WTC11 (cell line): Measurements from ENCODE around the gene TRIM29. TPM values are rescaled to one million over a fixed set of nuclear protein-coding genes. Genes with fewer than 3 reads are reported as not detected.

ENCODE experiments used
- ATAC-seq: fragments of 200-7000 bp; cut with Tn5 transposase; 2 replicates; pipeline ENCODE4 v1.10.0; 2021; ENCODE audit warnings: mild to moderate bottlenecking, moderate library complexity
- CTCF ChIA-PET: fragments of 300-600 bp; sonication (Branson Sonifier 250); formaldehyde crosslinking; loops from one replicate; lab custom pipeline; 2021; ENCODE audit warnings: antibody characterized with exemption; lab: Charles Lee
- POLR2A ChIA-PET: fragments of 350-600 bp; sonication (Branson Sonifier 250); formaldehyde crosslinking; loops from one replicate; lab custom pipeline; 2021; ENCODE audit warnings: antibody characterized with exemption; lab: Charles Lee
- DNase-seq: peaks from one replicate; pipeline ENCODE4 v3.0.0; 2021; ENCODE audit warnings: low spot score
- H3K27ac Mint-ChIP-seq: 2 replicates; pipeline ENCODE4 v1.8.0; 2021; ENCODE audit warnings: mixed read lengths
- H3K27me3 Mint-ChIP-seq: 2 replicates; pipeline ENCODE4 v1.8.0; 2021; ENCODE audit warnings: low read depth, mild to moderate bottlenecking, moderate library complexity, mixed read lengths
- H3K36me3 Mint-ChIP-seq: 2 replicates; pipeline ENCODE4 v1.8.0; 2021; ENCODE audit warnings: mixed read lengths
- H3K4me1 Mint-ChIP-seq: 2 replicates; pipeline ENCODE4 v1.8.0; 2022; ENCODE audit warnings: mixed read lengths
- H3K4me3 Mint-ChIP-seq: 2 replicates; pipeline ENCODE4 v1.8.0; 2021; ENCODE audit warnings: mild to moderate bottlenecking, moderate library complexity, mixed read lengths
- H3K9me3 Mint-ChIP-seq: 2 replicates; pipeline ENCODE4 v1.8.0; 2021; ENCODE audit warnings: mixed read lengths
- ATF1 ChIP-seq: sonication (generic); formaldehyde crosslinking; IDR thresholded peaks from 2 replicates; pipeline ENCODE4 v1.8.1; 2023; ENCODE audit warnings: mild to moderate bottlenecking, moderate library complexity, missing genetic modification reagents
- CBFB ChIP-seq: sonication (generic); formaldehyde crosslinking; IDR thresholded peaks from 2 replicates; pipeline ENCODE4 v1.8.1; 2022; ENCODE audit warnings: mild to moderate bottlenecking, low read depth, missing genetic modification reagents
- FOXJ3 ChIP-seq: sonication (generic); formaldehyde crosslinking; IDR thresholded peaks from 2 replicates; pipeline ENCODE4 v1.9.0; 2021; ENCODE audit warnings: missing genetic modification reagents, mild to moderate bottlenecking, borderline replicate concordance
- FOXK1 ChIP-seq: sonication (generic); formaldehyde crosslinking; IDR thresholded peaks from 2 replicates; pipeline ENCODE4 v1.8.0; 2022; ENCODE audit warnings: mild to moderate bottlenecking, moderate library complexity, missing genetic modification reagents
- GABPB1 ChIP-seq: sonication (generic); formaldehyde crosslinking; IDR thresholded peaks from 2 replicates; pipeline ENCODE4 v1.8.1; 2023; ENCODE audit warnings: mild to moderate bottlenecking, missing genetic modification reagents
- IRF2 ChIP-seq: sonication (generic); formaldehyde crosslinking; IDR thresholded peaks from 2 replicates; pipeline ENCODE4 v1.8.0; 2022; ENCODE audit warnings: low read depth, missing genetic modification reagents, borderline replicate concordance
- MAX ChIP-seq: sonication (generic); formaldehyde crosslinking; IDR thresholded peaks from 2 replicates; pipeline ENCODE4 v1.8.0; 2022; ENCODE audit warnings: mild to moderate bottlenecking, missing genetic modification reagents
- NFE2L1 ChIP-seq: sonication (generic); formaldehyde crosslinking; IDR thresholded peaks from 2 replicates; pipeline ENCODE4 v1.8.1; 2023; ENCODE audit warnings: missing genetic modification reagents
- NR1H2 ChIP-seq: sonication (generic); formaldehyde crosslinking; IDR thresholded peaks from 2 replicates; pipeline ENCODE4 v1.9.0; 2021; ENCODE audit warnings: mild to moderate bottlenecking, moderate library complexity, missing genetic modification reagents
- NR2C2 ChIP-seq: sonication (generic); formaldehyde crosslinking; IDR thresholded peaks from 2 replicates; pipeline ENCODE4 v1.8.0; 2022; ENCODE audit warnings: mild to moderate bottlenecking, missing genetic modification reagents
- NR3C1 ChIP-seq: sonication (generic); formaldehyde crosslinking; conservative IDR thresholded peaks from 2 replicates; pipeline ENCODE4 v1.8.1; 2023; ENCODE audit warnings: low read depth, mild to moderate bottlenecking, missing genetic modification reagents
- OVOL2 ChIP-seq: fragments of 250-450 bp; sonication (Bioruptor Pico); IDR thresholded peaks from 2 replicates; pipeline ENCODE4 v1.9.0; 2021; ENCODE audit warnings: mild to moderate bottlenecking, borderline replicate concordance
- TEAD4 ChIP-seq: sonication (generic); formaldehyde crosslinking; IDR thresholded peaks from 2 replicates; pipeline ENCODE4 v1.8.0; 2022; ENCODE audit warnings: mild to moderate bottlenecking, missing genetic modification reagents
- ZNF671 ChIP-seq: fragments of 250-450 bp; sonication (Bioruptor Pico); IDR thresholded peaks from 2 replicates; pipeline ENCODE4 v1.8.0; 2021; ENCODE audit warnings: mild to moderate bottlenecking
- total RNA-seq: library from RNA; stranded (reverse); gene quantifications from 3 replicates; pipeline ENCODE4 v1.2.3, GENCODE V29; 2021
- TF ChIP-seq, protein P1 (sequence below): sonication (generic); formaldehyde crosslinking; IDR thresholded peaks from 2 replicates; pipeline ENCODE4 v1.8.0; 2022; ENCODE audit warnings: mild to moderate bottlenecking, missing genetic modification reagents
- TF ChIP-seq, protein P2 (sequence below): fragments of 200-600 bp; IDR thresholded peaks from 2 replicates; pipeline ENCODE4 v1.8.0; 2022; ENCODE audit warnings: antibody characterized with exemption
- TF ChIP-seq, protein P3 (sequence below): sonication (generic); formaldehyde crosslinking; conservative IDR thresholded peaks from 2 replicates; pipeline ENCODE4 v1.8.1; 2023; ENCODE audit warnings: mild to moderate bottlenecking, low read depth, missing genetic modification reagents, moderate library complexity
- TF ChIP-seq, protein P4 (sequence below): sonication (generic); formaldehyde crosslinking; IDR thresholded peaks from 2 replicates; pipeline ENCODE4 v1.8.0; 2023; ENCODE audit warnings: missing genetic modification reagents, mild to moderate bottlenecking, borderline replicate concordance
- TF ChIP-seq, protein P5 (sequence below): sonication (generic); formaldehyde crosslinking; IDR thresholded peaks from 2 replicates; pipeline ENCODE4 v1.8.1; 2022; ENCODE audit warnings: missing genetic modification reagents, borderline replicate concordance

TRIM29 gene
- total RNA-seq, 1 experiment from 2014 or later: 0.11 TPM

DNA sequence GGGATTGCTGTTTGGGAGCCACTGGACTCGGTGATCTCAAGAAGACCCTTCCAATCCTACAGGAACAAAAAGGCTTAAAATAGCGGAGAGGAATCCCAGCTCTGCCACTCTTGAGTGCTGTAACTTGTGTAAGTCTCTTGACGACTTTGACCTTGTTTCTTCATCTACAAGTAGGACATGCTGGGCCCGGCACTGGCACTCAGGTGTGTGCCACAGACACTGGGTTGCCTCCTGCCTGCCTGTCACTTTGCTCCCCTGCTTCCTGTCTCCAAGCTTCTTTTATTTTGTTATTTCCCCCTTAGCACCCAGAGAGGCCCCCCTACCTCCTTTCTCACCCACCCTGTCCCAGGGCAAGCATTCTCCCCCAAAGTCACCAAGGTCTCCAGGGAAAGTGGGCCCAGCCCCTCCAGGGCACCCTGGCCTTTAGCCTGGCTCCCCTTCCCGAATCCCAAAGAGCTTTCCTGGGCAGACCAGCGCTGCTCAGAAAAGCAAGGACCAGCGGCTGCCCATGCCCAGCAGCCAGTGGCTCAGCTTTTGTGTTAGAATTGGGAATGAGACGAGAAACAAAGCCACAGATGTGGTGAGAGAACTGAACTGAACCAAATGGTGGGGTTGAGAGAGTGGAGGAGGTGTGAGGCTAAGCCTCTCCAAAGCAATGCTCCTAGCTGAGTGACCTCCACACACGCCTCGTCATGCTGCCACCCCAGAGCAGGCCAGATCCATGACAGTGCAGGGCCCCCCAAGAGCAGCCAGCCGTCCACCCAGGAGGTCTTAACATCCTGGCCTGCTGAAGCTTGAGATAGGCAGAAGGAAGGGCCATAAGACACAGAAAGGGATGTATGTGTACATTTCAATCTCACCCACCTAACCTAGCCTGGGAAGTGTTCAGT lies 4.5 kb downstream of the TRIM29 start (continued):
- TF ChIP-seq IRF2 (CRISPR knock-in tag): no peak
- no peak for TF ChIP-seq FOXJ3 (CRISPR knock-in tag)
- no peak for TF ChIP-seq MAX (CRISPR knock-in tag)
- TF ChIP-seq ATF1 (CRISPR knock-in tag): no peak
- no peak for TF ChIP-seq CBFB

DNA sequence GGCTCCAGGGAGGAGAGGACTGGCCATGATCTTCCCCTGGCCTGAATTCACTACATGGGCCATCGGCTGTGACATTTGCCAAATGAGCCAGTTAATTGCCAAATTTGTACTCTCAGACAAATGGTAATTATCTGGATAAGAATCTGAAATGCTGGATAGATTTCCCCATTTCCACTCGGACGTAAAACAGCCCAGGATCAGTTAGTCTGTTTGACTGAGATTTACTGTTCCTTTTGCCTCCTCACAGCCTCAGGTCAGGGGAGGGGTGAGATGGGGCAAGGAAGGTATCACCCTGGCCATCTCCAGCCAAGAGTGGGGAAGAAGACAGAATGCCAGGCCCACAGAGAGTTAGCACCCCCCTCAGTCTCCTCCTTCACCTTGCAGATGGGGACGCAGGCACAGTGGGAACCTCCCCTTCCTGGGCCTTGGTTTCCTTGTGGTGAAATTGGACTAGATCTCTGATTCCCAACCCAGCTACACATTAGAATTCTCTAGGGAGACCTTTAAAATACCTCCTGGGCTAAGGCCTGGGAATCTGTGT lies 5.2 kb downstream of the TRIM29 start:
- Mint-ChIP-seq H3K4me3 (no peak overlapping the region), H3K9me3 (no peaks in the 10 kb centered on the region), H3K27ac (no peak overlapping the region), H3K27me3 (peaks cover 6% of the 10 kb centered on the region), H3K36me3 (no peaks in the 10 kb centered on the region)
- CTCF ChIA-PET: interaction anchor here (1.2 kb wide), 1 partner anchor 119 kb away, joined by 3 read pairs; no protein-coding TSS in a partner anchor
- DNase-seq: no peak
- ATAC-seq: no peak
- POLR2A ChIA-PET: no interaction called here
- TF ChIP-seq NFE2L1 (CRISPR knock-in tag): no peak
- no peak for TF ChIP-seq ZNF671
- TF ChIP-seq NR1H2 (CRISPR knock-in tag): no peak
- TF ChIP-seq TEAD4 (CRISPR knock-in tag): no peak
- TF ChIP-seq, protein P1, sequence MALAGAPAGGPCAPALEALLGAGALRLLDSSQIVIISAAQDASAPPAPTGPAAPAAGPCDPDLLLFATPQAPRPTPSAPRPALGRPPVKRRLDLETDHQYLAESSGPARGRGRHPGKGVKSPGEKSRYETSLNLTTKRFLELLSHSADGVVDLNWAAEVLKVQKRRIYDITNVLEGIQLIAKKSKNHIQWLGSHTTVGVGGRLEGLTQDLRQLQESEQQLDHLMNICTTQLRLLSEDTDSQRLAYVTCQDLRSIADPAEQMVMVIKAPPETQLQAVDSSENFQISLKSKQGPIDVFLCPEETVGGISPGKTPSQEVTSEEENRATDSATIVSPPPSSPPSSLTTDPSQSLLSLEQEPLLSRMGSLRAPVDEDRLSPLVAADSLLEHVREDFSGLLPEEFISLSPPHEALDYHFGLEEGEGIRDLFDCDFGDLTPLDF (CRISPR knock-in tag): no peak
- TF ChIP-seq NR2C2 (CRISPR knock-in tag): no peak
- no peak for TF ChIP-seq NR3C1 (CRISPR knock-in tag)
- TF ChIP-seq, all 79 proteins: peak for 0
- H3K4me1 Mint-ChIP-seq: peaks cover 5% of the 10 kb centered on the region; the same call in 1 of the 2 replicates

GRCh38 chr11:120131941-120132644 lies 5.8 kb downstream of the TRIM29 start:
- peaks cover 6% of the 10 kb centered on the region for H3K27me3 Mint-ChIP-seq
- ATAC-seq (no peak), DNase-seq (no peak)
- H3K4me3 Mint-ChIP-seq: no peak overlapping the region
- no peaks in the 10 kb centered on the region for H3K9me3 Mint-ChIP-seq
- no peak overlapping the region for H3K27ac Mint-ChIP-seq
- POLR2A ChIA-PET: no interaction called here
- TF ChIP-seq, protein P2, sequence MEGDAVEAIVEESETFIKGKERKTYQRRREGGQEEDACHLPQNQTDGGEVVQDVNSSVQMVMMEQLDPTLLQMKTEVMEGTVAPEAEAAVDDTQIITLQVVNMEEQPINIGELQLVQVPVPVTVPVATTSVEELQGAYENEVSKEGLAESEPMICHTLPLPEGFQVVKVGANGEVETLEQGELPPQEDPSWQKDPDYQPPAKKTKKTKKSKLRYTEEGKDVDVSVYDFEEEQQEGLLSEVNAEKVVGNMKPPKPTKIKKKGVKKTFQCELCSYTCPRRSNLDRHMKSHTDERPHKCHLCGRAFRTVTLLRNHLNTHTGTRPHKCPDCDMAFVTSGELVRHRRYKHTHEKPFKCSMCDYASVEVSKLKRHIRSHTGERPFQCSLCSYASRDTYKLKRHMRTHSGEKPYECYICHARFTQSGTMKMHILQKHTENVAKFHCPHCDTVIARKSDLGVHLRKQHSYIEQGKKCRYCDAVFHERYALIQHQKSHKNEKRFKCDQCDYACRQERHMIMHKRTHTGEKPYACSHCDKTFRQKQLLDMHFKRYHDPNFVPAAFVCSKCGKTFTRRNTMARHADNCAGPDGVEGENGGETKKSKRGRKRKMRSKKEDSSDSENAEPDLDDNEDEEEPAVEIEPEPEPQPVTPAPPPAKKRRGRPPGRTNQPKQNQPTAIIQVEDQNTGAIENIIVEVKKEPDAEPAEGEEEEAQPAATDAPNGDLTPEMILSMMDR: no peak
- TF ChIP-seq GABPB1 (CRISPR knock-in tag) (no peak), OVOL2 (CRISPR knock-in tag) (no peak), FOXK1 (CRISPR knock-in tag) (no peak)
- TF ChIP-seq, protein P3, sequence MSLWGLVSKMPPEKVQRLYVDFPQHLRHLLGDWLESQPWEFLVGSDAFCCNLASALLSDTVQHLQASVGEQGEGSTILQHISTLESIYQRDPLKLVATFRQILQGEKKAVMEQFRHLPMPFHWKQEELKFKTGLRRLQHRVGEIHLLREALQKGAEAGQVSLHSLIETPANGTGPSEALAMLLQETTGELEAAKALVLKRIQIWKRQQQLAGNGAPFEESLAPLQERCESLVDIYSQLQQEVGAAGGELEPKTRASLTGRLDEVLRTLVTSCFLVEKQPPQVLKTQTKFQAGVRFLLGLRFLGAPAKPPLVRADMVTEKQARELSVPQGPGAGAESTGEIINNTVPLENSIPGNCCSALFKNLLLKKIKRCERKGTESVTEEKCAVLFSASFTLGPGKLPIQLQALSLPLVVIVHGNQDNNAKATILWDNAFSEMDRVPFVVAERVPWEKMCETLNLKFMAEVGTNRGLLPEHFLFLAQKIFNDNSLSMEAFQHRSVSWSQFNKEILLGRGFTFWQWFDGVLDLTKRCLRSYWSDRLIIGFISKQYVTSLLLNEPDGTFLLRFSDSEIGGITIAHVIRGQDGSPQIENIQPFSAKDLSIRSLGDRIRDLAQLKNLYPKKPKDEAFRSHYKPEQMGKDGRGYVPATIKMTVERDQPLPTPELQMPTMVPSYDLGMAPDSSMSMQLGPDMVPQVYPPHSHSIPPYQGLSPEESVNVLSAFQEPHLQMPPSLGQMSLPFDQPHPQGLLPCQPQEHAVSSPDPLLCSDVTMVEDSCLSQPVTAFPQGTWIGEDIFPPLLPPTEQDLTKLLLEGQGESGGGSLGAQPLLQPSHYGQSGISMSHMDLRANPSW (CRISPR knock-in tag): no peak
- TF ChIP-seq, protein P4, sequence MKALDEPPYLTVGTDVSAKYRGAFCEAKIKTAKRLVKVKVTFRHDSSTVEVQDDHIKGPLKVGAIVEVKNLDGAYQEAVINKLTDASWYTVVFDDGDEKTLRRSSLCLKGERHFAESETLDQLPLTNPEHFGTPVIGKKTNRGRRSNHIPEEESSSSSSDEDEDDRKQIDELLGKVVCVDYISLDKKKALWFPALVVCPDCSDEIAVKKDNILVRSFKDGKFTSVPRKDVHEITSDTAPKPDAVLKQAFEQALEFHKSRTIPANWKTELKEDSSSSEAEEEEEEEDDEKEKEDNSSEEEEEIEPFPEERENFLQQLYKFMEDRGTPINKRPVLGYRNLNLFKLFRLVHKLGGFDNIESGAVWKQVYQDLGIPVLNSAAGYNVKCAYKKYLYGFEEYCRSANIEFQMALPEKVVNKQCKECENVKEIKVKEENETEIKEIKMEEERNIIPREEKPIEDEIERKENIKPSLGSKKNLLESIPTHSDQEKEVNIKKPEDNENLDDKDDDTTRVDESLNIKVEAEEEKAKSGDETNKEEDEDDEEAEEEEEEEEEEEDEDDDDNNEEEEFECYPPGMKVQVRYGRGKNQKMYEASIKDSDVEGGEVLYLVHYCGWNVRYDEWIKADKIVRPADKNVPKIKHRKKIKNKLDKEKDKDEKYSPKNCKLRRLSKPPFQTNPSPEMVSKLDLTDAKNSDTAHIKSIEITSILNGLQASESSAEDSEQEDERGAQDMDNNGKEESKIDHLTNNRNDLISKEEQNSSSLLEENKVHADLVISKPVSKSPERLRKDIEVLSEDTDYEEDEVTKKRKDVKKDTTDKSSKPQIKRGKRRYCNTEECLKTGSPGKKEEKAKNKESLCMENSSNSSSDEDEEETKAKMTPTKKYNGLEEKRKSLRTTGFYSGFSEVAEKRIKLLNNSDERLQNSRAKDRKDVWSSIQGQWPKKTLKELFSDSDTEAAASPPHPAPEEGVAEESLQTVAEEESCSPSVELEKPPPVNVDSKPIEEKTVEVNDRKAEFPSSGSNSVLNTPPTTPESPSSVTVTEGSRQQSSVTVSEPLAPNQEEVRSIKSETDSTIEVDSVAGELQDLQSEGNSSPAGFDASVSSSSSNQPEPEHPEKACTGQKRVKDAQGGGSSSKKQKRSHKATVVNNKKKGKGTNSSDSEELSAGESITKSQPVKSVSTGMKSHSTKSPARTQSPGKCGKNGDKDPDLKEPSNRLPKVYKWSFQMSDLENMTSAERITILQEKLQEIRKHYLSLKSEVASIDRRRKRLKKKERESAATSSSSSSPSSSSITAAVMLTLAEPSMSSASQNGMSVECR: no peak
- TF ChIP-seq, protein P5, sequence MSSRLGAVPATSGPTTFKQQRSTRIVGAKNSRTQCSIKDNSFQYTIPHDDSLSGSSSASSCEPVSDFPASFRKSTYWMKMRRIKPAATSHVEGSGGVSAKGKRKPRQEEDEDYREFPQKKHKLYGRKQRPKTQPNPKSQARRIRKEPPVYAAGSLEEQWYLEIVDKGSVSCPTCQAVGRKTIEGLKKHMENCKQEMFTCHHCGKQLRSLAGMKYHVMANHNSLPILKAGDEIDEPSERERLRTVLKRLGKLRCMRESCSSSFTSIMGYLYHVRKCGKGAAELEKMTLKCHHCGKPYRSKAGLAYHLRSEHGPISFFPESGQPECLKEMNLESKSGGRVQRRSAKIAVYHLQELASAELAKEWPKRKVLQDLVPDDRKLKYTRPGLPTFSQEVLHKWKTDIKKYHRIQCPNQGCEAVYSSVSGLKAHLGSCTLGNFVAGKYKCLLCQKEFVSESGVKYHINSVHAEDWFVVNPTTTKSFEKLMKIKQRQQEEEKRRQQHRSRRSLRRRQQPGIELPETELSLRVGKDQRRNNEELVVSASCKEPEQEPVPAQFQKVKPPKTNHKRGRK (CRISPR knock-in tag): no peak
- TF ChIP-seq, all 79 proteins: peak for 0
- CTCF ChIA-PET: interaction anchor here (1.2 kb wide), 1 partner anchor 119 kb away, joined by 3 read pairs; no protein-coding TSS in a partner anchor
- no peaks in the 10 kb centered on the region for H3K36me3 Mint-ChIP-seq
- H3K4me1 Mint-ChIP-seq: peaks cover 5% of the 10 kb centered on the region; the same call in 1 of the 2 replicates
